ENCODE results near the gene INPP4B. TPM values are rescaled to one million over a fixed set of nuclear protein-coding genes. Genes with fewer than 3 reads are reported as not detected.
"Not testable (repeated sequence)": the region's sequence is repeated elsewhere in the genome, so short reads cannot be mapped to it uniquely, and the experiment has no call there.

INPP4B gene
- polyA plus RNA-seq, 1 of the 3 experiments (the other 2 are of a cell fraction) = 0.08 TPM

GRCh38 chr4:142645475-142646108 lies 200.5 kb downstream of the INPP4B start:
- no peaks in the 10 kb centered on the region; a peak in 1 of 4 replicates for H3K4me1 ChIP-seq (ENCODE audit: control insufficient read depth in 1 of 2, insufficient read depth in 2 of 2, low read depth in 1 of 2, low read length in 1 of 2)
- no peak overlapping the region for H2AFZ ChIP-seq (ENCODE audit: low read depth)
- no peaks in the 10 kb centered on the region for H3K9me3 ChIP-seq
- H4K20me1 ChIP-seq (ENCODE audit: insufficient read depth) = no peaks in the 10 kb centered on the region
- DNase-seq = no peak
- no peak overlapping the region for H3K27ac ChIP-seq (ENCODE audit: low read depth in 2 of 2, low read length in 1 of 2)
- H3K27me3 ChIP-seq (ENCODE audit: insufficient read depth) = no peaks in the 10 kb centered on the region
- WGBS (ENCODE audit: low lambda C conversion rate) = 38% methylated on average over 4 of the region's 4 CpGs
- no peak overlapping the region for H3K4me2 ChIP-seq
- H3K9me2 ChIP-seq = no peaks in the 10 kb centered on the region
- no peak overlapping the region for H3K9ac ChIP-seq
- no peaks in the 10 kb centered on the region for H3K79me2 ChIP-seq (ENCODE audit: insufficient read depth)
- POLR2A ChIA-PET = no interaction called here
- no peak overlapping the region for H3K4me3 ChIP-seq (ENCODE audit: low read depth in 2 of 2, low read length in 1 of 2)
- CTCF ChIA-PET = no interaction called here
- TF ChIP-seq POLR2AphosphoS5 (IDR thresholded peaks at IDR 0.05; ENCODE audit: low read depth, low read length) (no peak), RCOR1 (IDR thresholded peaks at IDR 0.05; ENCODE audit: low read length) (no peak), NFIC (IDR thresholded peaks at IDR 0.05; ENCODE audit: borderline replicate concordance) (no peak), MEF2A (IDR thresholded peaks at IDR 0.05; ENCODE audit: borderline replicate concordance, low read depth) (no peak), MAX (IDR thresholded peaks at IDR 0.05; ENCODE audit: low read depth) (no peak), NRF1 (IDR thresholded peaks at IDR 0.05; ENCODE audit: low read depth, low read length) (no peak), RXRA (IDR thresholded peaks at IDR 0.05; ENCODE audit: borderline replicate concordance, low read depth) (no peak), PBX3 (IDR thresholded peaks at IDR 0.05) (no peak), CTCF (IDR thresholded peaks at IDR 0.05) (no peak), RAD21 (IDR thresholded peaks at IDR 0.05; ENCODE audit: low read length) (no peak), SMC3 (IDR thresholded peaks at IDR 0.05; ENCODE audit: low read depth, low read length) (no peak), USF1 (IDR thresholded peaks at IDR 0.05; ENCODE audit: borderline replicate concordance, low read depth) (no peak), GABPA (IDR thresholded peaks at IDR 0.05; ENCODE audit: low read depth) (no peak)
- no peaks in the 10 kb centered on the region for H3F3A ChIP-seq (replicated peaks; ENCODE audit: insufficient read depth)
- H3K36me3 ChIP-seq (replicated peaks in 1 of 2; ENCODE audit: control insufficient read depth in 1 of 2, insufficient read depth in 2 of 2, low read length in 1 of 2) = no peaks in the 10 kb centered on the region

- CTCF ChIA-PET; POLR2A ChIA-PET; H4K20me1 ChIP-seq (ENCODE audit: insufficient read depth): not testable (repeated sequence)
Observed at GRCh38 chr4:142644628-142645027, 201.5 kb downstream of the INPP4B start.

More at GRCh38 chr4:142644628-142645027, 201.5 kb downstream of the INPP4B start:
- not testable (repeated sequence) for H3K4me2 ChIP-seq; H3F3A ChIP-seq (replicated peaks; ENCODE audit: insufficient read depth); H3K9ac ChIP-seq; H3K4me1 ChIP-seq (ENCODE audit: control insufficient read depth in 1 of 2, insufficient read depth in 2 of 2, low read depth in 1 of 2, low read length in 1 of 2); H3K27me3 ChIP-seq (ENCODE audit: insufficient read depth); H3K9me3 ChIP-seq; DNase-seq; H3K9me2 ChIP-seq; H2AFZ ChIP-seq (ENCODE audit: low read depth); H3K4me3 ChIP-seq (ENCODE audit: low read depth in 2 of 2, low read length in 1 of 2); H3K27ac ChIP-seq (ENCODE audit: low read depth in 2 of 2, low read length in 1 of 2); H3K36me3 ChIP-seq (replicated peaks in 1 of 2; ENCODE audit: control insufficient read depth in 1 of 2, insufficient read depth in 2 of 2, low read length in 1 of 2); H3K79me2 ChIP-seq (ENCODE audit: insufficient read depth)
- WGBS (ENCODE audit: low lambda C conversion rate) = 31% methylated on average over 1 of the region's 1 CpG
